Activated CD4-positive, alpha-beta T cell treated with anti-CD3 and anti-CD28 coated beads, Interleukin-2, amount 50 U/mL, for 16 hours (primary cell): ENCODE data around the gene VWA8.
A peak's percentile ranks its signal among the peaks of the same experiment; 100 is the strongest.
"Not testable (repeated sequence)": the region's sequence is repeated elsewhere in the genome, so short reads cannot be mapped to it uniquely, and the experiment has no call there.

Experiments used
- DNase-seq: peaks from one replicate; pipeline ENCODE4 v3.0.0-alpha.2; 2020

The VWA8 gene

DNA sequence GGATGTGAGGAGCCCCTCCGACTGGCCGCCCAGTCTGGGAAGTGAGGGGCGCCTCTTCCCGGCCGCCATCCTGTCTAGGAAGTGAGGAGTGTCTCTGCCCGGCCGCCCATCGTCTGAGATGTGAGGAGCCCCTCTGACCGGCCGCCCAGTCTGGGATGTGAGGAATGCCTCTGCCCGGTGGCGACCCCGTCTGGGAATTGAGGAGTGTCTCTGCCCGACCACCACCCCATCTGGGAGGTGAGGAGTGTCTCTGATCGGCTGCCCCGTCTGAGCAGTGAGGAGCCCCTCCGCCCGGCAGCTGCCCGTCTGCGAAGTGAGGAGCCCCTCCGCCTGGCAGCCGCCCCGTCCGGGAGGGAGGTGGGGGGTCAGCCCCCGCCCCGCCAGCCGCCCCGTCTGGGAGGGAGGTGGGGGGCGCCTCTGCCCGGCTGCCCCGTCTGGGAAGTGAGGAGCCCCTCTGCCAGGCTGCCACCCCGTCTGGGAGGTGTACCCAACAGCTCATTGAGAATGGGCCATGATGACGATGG lies 389.0 kb downstream of the VWA8 start:
- not testable (repeated sequence) for DNase-seq

- DNase-seq, result no peak
Observed at GRCh38 chr13:41568972-41569351, 391.9 kb downstream of the VWA8 start.

- DNase-seq, result no peak
Observed at GRCh38 chr13:41568143-41568971, 392.6 kb downstream of the VWA8 start.

DNA sequence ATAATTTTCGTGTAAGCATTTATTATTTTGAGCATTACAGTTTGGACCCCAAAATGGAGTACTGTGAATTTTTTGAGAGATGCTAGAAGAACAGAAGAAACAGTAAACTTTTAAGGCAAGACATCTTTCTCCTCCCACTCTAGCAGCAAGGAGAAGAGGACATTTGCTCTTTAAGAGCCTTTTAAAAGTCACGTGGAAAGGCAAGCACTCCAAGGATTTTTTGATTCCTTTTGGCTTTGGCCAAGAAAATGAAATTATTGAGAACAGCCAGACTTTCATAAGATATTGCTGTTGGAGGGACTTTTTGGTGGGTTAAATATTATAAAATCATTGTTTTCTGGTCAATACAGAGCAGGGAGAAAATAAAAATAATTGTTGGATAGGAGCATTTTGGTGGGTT lies 393.5 kb downstream of the VWA8 start:
- no peak for DNase-seq

DNA sequence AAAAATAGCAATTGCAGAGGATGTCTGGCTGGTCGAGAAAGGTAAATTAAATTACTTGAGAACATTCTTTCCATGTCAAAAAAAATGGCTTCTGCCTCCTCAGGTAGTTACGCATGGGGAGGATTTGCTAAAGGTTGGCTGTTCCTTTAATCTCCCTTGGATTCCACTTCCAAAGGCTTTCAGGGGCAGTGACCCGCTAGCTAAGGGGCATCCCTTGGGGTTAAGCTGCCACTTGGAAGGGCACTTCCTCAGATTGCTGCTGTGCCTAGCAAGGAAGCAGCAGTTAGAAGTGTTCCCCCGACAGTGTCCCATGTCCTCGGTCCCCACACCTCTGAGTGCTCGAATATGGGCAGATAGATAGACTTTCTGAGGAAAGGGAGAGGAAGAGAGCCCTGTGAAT lies 395.1 kb downstream of the VWA8 start:
- no peak for DNase-seq

- DNase-seq, result no peak
Observed at GRCh38 chr13:41565216-41565615, 395.7 kb downstream of the VWA8 start.

DNA sequence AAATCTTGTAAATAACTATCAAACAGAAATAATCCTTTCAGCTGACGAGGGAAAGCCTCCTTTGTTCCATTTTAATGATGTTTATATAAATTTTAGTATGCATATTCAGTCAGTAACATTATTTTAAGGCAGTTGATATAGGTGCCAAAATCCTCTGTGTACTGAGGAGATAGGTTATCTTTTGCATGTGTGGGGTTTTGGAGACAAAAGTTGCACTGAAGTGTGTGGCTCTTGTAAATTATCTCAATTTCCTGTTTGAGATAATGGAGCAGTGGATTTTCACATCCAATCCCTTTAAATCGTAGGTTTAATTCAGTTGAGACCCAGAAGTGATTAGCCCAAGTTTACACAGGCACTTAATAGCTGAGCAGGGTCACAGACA lies 396.9 kb downstream of the VWA8 start:
- DNase-seq, result no peak

DNA sequence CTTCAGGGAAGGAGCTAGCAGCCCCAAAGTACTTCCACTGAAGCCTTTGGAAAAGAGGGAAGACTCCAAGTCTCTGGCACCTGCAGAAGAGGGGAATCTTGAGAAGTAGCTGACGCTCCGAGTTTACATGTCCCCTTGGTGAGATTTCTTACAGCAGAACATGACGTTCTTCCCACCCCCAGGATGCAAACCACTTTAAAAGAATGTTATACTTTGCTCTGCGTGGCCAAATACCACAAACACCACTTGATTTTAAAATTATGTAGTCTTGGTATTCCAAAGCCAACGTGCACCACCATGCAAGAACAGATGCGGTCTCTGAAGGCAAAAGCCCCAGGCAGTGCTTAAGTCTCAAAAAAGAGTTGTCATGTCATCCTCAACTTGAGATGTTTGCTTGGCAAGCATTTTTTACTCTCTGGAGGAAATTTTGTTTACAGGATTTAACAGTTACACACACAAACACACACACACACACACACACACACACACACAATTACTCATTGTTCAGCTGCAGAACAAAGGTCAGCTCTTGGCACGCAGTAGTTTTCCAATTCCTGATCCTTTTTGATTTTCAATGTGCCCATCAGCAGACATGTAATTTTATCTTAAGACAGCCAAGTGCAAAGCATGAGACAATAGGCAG lies 397.4 kb downstream of the VWA8 start:
- DNase-seq, result no peak

- DNase-seq, result no peak
Observed at GRCh38 chr13:41562541-41563178, 398.2 kb downstream of the VWA8 start.

DNA sequence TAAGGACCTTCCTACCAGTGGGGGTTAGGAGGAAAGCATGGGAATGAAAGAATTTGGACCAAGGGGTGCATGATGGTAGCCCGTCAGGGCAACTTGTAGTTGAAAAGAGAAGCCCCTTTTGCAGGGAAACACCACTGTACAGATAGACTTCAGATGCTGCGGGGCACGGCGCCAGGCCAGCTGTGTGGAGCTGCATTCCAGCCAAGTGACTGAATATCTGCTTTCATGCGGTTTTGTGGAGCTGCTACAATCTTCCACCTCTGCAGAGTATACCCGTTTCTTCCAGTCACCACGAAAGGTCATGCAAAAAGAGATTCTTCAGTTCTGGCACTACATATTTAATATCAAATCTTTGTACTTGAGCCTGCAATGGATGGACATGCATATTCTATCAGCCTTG lies 398.8 kb downstream of the VWA8 start:
- no peak for DNase-seq

DNA sequence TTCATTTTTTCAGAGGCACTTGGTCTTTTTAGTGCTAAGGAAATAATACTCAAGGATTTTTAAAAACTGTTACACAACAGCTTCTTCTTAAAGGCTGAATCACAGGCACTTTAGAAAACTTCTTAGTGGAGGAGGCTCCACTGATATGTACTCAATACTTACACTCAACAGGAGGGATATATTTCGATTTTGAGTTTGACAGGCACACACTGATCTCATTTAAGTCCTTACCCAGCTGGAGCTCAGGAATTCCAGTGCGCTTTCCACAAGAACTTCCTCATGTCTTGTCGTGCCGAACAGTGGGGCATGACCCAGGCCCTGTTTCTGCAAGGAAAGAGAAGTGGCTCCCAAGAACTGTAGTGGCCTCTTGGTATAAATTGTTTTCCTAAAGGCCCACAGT lies 399.7 kb downstream of the VWA8 start:
- DNase-seq, result no peak

DNA sequence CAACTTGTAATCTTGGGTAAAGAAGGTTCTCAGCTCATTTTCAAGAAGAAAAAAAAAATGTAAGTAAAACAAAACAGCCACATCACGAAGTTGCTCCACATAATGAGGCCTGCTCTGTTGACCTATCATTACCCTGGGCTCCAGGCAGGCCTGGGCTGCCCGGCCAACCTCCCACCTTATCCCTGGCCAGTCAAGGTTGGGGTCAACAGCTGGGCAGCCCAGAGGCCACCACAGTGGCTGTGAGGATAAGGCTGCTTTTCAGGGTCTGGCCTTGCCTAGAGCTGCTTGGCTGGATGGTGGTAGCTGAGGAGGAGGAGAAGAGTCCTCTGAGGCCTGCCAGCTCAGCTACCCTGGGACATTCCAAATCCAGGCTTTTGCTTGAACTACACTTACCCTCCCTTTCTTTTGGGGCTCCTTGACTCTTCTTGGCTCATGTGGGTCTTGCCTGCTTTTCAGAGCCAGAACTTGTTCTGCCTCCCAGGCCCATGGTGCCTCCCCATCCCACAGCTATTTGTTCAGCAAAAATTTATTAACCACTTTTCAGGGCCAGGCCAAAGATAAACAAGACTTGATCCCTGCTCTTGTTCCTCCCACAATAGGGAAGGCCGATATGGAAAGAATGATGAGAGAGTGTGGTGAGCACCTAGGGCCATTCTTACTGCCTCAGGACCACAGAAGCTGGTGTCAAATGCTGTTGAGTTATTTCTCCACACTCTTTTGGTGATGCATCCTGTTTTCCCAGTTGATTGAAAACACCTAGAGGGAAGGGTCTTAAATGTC lies 401.9 kb downstream of the VWA8 start:
- no peak for DNase-seq

DNA sequence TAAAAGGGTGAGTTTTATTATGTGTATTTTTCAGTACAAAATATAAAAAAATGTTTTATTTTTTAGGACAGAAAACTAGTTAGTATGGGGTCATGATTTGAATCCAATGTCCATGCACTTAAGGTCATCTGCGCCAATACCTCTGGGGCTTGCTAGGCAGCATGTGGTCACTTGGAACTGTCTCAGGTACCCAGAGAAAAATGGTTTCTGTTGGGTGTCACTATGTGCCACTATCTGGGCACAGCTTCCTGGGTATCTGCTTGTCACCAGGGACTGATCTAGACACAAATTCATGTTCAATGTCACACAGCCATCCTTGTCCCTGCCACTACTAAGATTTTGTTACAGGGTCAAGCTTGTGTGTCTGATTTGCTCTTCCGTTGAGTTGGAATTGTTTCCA lies 403.2 kb downstream of the VWA8 start:
- no peak for DNase-seq

- DNase-seq, result peak; percentile 74
Observed at GRCh38 chr13:41554626-41555386, 406.1 kb downstream of the VWA8 start.

DNA sequence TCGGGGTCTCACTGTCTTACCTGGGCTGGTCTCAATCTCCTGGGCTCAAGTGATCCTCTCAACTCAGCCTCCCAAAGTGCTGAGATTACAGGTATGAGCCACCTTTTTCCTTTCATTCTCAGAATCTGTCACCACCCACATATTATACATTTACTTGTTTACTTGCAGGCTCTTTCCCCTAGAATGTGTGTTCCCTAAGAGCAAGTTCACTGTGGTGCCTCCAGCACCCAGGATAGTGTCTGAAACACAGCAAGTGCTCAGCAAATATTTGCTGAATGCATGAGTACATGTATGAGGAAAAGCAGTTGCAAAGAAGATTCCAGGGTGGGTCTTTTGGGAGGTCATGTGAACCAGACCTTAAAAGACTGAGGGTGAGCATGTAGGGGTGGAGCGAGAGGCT lies 406.7 kb downstream of the VWA8 start:
- peak; percentile 15 for DNase-seq

DNA sequence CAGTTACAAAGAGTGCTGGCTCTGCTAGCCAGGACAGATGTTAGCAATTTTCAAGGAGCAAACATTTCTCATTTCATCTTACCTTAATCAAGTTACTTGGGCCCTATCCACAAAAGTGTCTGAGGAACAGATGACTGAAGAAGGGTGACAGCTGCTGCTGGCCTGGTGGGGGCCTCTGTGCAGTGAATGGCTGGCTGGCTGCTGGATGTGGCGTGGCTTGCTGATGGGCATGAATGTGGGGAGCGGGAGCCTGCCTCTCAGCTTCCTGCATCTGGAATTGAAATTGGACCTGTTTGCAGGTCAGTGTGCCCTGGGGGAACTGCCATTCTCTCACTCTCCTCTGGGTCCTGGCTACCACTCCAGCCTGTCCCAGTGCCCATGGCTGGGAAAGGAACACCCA lies 408.9 kb downstream of the VWA8 start:
- no peak for DNase-seq

- DNase-seq, result no peak
Observed at GRCh38 chr13:41550276-41550675, 410.6 kb downstream of the VWA8 start.

- no peak for DNase-seq
Observed at GRCh38 chr13:41549491-41549890, 411.4 kb downstream of the VWA8 start.

DNA sequence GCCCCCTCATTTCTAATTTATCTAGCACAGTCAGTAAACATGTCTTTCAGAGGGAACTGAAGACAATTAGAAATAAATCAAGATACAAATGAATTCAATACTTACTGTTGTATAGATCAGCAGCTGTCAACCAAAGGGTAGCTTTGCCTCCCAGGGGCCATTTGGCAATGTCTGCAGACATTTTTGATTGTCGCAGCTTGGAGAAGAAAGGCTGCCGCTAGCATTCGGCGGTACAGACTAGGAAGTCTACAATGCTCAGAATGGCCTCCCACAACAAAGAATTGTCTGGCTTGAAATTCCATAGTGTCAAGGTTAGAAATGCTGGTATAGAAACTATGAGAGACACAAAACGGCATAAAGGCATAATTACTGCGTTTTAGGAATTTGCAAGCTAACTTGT lies 412.0 kb downstream of the VWA8 start:
- no peak for DNase-seq

DNA sequence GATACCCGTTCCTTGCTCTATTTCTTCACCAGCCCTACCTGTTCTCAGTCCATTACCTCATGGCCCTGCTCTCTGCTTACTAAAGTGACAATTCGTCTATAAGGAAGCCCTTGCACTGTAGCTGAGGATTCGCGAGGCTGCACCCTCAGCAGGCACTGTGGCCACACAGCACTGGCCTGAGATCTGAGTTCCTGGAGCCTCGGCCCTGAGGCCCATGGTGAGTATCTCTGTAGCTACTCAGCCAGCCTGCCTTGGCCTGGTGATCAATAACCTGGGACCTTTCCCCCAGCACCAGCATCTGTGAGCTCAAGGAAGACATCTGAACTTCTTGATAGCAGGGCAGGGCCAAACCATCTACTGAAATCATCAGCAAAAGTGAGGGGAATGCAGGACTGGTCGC lies 412.9 kb downstream of the VWA8 start:
- DNase-seq, result no peak

- no peak for DNase-seq
Observed at GRCh38 chr13:41547251-41548000, 413.5 kb downstream of the VWA8 start.
